Fibroblast of peridontal ligament (primary cell): ENCODE measurements around the gene SMPD3.
A peak's percentile ranks its signal among the peaks of the same experiment; 100 is the strongest.
"Not testable (repeated sequence)": the region's sequence is repeated elsewhere in the genome, so short reads cannot be mapped to it uniquely, and the experiment has no call there.

Source experiments
- DNase-seq: peaks from one replicate; pipeline ENCODE4 v3.0.0-alpha.2; 2010; ENCODE audit errors: extremely low read depth

Gene SMPD3

DNA sequence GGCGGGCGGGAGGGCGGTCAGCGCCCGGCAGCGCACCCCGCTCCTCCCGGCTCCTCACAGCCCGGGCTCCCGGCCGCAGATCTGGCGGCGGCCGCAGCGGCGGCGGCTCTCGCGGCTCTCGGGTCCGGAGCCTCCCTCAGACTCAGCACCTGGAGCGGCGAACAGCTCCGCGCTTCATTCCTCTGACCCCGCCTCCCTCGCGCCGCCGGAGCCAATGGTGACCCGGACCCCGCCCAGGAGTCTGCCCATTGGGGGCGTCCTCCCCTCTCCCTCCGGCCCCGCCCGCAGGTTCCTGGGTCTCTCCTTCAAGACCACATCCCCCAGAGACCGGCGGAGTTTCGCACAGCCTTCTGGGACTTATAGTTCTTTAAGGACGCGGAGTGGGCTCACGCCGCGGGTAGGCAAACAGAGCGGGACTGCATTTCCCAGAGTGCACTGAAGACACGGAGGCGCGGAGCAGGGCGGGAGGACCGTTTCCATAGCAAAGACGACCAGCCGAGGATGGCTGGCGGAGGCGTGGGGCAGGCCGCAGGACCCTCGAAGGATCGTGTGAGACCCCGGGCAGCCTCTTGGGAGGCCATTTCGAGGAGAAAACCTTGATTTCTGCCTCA is at the start of gene SMPD3:
TSS of gene SMPD3 (minus strand) at position 149 of the 611 bp plus-strand sequence. CDS start 76,327 bp downstream, outside the sequence.
- DNase-seq = peak; percentile 91

DNA sequence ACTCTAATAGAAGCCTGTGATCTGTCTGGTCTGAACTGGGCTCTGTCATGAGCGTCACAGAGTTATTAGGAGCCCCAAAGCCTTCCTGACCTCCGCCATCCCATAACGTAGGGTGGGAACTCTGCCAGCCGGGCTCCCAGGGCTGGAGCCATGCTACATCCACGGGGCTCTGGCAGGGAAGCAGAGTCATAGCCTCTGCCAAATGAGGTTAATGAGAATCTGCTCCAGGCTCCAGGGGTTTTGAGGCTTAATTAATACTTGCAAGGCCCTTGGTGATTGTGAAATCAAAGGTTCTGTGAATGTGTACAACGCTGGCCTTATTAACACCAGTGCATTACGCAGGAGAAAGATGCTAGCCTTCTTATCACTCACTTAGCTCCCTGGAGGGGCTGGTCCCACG is 48.4 kb upstream of the SMPD3 start:
- no peak for DNase-seq

DNA sequence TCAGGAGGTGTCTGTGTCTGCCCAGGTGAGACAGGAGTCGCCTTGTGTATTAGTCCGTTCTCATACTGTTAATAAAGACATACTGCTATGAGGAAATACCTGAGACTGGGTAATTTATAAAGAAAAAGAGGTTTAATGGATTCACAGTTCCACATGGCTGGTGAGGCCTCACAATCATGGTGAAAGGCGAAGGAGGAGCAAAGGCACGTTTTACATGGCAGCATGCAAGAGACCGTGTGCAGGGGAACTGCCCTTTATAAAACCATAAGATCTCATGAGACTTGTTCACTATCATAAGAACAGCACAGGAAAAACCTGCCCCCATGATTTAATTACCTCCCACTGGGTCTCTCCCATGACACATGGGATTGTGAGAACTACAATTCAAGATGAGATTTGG is 46.0 kb upstream of the SMPD3 start:
- DNase-seq = not testable (repeated sequence)

DNA sequence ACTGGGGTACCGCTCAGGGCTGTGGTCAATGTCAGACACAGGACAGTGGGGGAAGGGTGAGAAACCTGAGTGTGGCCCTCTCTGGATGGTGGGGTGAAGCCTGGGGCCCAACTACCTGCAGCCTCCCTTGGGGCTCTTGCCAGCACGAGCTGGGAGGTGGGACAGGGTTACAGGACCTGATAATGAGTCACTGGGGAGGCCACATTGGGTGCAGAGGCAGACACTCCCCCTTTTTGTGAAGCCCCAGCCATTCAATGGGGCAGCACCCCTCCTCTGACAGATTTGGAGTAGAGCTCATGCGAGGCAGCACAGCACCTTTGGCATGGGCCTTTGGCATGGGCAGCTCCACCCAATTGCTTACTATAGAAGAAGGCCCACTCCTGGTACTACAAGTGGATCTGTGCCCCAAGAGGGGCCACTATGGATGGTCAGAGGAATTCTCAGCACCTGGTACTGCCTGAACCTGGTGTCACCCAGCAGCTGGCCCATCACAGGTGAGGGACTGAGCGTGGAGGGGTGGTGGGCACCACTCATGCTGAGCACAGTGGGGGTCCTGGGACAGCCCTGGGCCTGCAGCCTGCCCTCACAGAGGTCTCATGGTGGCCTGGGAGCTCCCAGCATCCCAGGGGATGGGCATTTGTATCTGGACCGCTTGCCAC is 45.2 kb upstream of the SMPD3 start:
- DNase-seq = no peak

DNA sequence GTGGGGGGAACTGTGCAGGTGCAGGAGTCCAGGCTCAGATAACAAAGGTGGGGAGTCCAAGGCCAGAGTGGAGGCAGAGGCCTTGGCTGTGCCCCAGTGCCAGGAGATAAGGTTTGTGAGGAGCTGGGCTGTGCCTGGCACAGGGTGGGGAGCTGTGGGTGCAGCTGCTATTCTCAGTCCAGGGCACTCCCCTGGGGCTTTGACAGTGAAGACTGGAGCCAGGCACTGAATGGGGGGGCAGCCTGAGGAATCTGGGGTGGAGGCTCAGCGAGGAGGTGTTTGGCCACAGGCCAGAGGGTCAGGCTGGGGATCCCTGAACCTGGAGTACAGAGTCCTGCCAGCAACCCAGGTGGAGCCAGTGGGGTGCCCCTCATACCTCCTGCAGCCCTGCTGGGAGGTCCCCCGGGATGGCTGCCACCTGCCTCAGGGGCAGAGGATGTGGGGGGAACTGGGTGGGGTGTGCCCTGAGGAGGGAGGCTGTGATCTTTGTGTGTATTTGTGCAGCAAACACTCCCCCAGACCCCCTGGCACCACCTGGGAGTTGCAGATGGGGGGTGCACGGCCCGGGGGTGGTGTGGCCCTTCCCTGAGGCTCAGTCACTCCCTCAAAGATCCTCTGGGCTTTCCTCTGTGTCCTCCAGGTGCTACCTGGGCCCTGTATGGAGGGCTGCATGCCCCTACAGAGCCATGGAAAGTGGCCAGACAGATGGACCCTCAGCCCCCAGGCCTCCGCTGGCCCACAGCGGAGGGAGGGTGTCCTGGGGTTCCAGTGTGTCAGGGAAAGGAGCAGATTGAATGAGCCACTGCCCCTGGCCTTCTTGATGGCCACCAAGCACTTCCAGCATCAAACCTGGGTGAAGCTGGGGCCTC is 44.5 kb upstream of the SMPD3 start:
- no peak for DNase-seq

DNA sequence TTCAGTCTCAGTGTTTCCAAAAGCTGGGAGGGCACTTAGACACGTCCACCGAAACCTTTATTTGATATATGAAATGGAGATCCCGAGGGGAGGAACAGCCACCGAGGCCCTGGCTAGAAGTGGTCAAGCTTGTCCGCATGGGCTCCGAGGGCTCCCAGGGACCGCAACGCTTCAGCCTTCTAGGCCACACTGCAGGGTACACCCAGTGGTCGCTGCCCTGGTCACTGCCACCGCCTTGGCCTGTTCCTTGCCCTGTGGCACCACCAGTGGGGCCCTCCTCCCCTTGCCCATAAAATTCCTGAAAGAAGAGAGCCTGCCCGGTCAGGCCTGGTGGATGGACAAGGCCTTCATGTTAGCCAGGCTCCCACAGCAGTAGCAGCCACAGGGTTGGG is 43.8 kb upstream of the SMPD3 start:
- no peak for DNase-seq

DNA sequence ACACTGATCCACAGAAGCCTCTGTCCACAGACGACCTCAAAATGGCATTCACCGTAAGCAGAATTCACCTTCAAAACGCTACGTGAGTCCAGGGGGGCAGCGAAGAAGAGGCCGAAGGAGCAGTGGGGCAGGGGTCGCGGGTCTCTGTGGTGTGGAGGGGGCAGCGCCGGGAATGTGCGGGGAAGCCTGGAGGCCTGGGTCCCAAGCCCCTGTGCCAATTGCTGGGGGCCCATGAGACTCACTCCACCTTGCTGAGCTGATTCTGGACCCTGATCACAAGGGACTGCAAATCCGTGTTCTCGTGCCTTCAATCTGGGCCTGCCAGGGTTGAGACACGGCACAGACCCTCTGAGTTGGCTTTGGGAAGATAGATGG is 43.3 kb upstream of the SMPD3 start:
- DNase-seq = no peak

DNA sequence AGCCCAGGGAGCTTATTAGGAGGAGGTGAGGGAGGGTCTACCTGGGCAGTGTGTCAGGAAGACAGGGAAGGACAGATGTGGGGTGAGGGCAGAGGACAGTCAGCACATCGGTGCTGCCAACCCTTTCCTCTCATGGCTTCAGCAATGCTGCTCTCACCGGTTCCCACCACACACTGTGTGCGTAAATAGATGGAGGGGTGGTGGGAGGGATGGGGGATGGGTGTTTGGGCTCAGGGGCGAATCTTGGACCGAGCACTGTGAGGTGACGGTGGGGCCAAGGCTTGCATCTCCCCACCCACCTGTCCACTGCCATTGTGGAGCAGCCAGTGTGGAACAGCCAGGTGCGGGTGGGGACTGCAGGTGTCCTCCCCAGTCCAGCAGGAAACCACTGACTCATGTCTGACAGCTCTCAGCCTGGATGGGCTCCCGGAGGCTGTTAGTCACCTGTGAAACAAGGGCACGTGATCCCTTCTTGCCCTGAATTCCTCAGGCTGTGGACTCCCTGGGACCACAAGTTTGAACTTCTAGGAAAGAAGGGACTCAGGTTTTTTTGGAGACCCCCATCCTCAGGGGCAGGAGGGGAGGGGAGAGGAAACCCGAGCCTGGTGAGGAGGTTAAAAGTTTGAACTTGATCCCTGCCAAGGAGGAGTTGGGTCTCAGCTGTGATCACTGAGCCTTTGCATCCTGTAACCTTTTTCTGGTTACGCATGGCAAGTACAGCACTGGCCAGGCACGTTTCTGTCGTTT is 42.7 kb upstream of the SMPD3 start:
- no peak for DNase-seq

DNA sequence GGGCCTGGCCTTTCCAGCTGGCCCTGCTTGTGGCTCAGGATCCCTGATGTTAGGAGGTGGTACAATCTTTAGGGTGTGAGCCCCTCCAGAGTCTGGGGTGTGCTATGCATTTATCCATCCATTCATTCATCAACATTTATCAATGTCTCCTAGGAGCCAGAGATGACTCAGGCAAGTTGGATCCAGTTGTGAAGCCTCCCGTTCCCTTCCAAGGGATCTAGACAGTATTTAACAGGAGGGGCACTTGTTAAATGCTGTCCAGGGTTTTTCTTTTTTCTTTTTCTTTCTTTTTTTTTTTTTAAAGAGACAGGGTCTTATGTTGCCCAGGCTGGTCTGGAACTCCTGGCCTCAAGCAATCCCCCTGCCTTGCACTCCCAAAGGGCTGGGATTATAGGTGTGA is 42.0 kb upstream of the SMPD3 start:
- DNase-seq = no peak

DNA sequence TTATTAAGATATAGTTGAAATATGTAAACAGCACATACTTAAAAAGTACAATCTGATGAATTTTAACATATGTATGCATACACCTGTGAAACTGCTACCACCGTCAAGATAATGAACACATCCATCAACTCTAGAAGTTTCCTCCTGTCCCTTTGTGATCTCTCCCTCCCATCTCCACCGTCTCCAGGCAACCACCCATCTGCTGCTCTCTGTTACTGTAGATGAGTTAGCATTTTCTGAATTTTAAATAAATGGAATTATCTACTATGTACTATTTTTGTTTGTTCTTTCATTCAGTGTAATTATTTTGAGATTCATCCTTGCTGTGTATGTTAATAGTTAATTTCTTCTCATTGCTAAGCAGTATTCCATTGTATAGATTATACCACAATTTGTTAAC is 40.2 kb upstream of the SMPD3 start:
- DNase-seq = no peak

DNA sequence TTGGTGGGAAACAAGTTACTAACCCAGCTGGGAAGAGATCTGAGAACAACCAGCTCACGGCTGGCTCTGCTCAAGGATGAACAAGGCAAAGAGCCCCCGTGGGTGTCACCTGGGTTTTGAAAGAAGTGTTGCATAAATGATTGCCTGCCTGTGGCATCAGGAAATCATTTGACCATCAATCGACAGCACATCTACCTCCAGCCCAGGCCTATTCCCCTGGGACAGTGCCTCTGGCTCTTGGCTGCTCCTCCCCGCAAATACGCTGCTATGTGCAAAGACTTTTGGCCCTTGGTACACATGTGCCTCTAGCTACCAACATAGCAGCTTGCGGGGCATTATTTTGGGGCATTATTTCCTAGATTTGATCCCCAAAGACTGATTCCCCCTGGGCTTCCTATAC is 39.4 kb upstream of the SMPD3 start:
- DNase-seq = no peak

DNA sequence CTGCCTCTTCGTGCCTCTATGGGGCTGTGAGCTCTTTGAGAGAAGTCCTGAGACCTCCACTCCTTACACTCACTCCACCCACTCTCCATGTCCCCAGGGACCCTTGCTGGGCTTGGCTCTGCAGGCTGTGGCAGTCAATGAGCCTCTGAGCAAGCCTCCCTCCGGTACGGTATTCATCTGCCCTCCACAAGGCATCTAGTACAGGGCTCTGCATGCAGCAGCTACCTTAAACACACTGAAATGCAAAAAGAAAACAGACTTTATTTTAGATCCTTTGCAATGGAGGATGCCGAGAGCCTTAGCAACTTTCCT is 38.9 kb upstream of the SMPD3 start:
- no peak for DNase-seq

DNA sequence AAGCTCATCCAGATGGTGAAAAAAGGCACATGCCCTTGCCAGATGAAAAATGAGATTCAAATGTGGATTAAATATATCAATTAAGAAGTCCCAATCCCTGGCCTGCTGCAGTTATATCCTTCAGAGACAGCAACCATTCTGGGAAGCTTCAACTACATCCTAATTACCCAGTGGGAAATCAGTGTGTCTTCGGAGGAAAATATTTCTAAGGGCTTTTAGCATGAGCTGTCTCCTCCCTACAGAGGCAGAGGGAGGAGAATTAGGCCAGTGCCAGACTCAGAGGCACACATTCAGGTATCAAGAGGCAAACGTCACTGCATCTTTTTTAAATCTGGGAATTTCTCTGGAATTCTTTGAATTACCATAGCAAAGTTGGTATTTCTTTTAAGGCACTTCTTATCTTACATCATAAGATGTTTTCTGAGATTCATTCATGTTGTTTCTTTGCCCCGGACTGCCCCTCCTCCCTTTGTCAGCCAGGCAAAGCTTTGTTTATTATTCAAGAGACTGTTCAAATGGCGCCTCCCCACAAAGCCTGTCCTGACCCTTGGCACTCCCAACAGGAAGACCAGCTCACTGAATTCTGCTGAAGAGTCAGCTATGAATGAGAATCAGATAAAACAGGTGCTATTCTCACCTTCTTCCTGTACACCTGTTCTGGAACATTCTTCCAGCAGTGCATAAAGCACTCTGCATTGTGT is 38.3 kb upstream of the SMPD3 start:
- no peak for DNase-seq

DNA sequence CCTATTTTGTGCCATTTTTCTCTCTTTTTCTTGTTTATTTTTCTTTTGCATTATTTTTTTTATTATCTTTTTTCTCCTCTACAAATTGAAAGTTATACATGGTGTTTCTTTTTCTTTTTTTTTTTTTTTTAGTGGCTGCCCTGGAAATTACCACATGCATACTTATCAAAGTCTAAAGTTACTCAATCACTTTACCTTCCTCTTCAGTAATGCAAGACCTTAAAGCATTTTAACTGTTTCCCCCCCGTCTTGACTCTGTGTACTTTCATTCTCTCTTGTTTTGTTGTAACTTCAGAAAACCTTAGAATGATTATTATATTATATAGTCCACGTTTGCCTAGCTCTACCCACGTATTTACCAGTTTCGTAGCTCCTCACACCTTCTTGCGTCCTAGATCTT is 33.3 kb upstream of the SMPD3 start:
- DNase-seq = no peak

DNA sequence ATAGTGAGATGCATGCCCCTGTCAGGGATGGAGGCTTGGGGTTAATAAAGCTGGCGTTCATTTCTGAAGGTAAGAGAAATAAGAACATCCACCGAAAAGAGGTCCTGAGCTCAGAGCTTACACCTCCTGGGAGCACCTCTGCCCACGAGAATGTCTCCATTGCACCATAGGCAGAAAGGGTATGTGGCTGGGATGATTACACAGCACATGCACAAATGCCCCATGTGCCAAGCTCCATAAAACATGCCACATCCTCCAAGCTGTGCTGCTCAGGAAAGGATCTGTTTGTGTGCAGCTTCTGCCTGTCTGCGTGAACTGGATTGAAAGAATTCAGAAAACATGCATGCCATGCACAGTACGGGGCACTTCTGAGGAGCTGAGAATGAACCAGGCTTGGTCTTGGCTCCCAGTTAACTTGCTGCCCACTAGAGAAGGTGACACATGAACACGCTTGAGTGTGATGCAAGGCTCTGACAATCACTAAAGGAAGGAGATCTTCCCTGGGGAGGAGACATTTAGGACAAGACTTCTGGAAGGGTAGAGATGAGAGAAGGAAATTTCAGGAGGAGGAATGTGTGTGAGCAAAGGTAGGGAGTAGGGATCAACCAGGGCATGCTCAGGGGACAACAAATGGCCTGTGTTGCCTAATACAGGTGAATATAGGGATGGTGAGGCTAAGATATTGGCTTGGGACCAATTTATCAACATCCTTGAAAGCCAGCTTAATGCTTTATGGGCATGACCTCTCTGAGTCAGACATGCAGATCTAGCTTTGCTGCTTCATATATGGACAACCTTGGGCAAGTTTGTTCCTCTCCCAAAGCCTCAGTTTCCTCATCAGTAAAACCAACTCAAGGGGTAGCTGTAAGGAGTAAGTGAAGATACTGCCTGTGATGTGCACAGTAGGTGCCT is 32.0 kb upstream of the SMPD3 start:
- DNase-seq = no peak

DNA sequence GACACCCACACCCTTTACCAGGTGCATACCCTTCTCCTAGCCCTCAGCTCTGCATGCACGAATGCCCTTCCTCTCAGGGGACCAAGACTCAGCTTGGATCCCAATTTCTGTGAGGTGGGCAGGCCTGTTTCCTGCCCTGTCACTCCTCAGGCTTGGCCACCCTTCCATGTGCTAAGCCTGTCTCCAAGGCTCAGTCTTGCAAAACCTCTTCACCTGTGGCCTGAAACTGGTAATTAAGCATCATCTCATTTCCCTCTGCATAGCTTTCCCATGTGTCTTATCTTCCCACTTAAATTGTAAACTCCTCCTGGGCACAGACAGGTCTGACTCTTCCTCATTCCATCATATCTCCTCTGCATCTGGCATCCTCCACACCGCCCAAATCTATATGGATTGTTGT is 31.0 kb upstream of the SMPD3 start:
- no peak for DNase-seq

DNA sequence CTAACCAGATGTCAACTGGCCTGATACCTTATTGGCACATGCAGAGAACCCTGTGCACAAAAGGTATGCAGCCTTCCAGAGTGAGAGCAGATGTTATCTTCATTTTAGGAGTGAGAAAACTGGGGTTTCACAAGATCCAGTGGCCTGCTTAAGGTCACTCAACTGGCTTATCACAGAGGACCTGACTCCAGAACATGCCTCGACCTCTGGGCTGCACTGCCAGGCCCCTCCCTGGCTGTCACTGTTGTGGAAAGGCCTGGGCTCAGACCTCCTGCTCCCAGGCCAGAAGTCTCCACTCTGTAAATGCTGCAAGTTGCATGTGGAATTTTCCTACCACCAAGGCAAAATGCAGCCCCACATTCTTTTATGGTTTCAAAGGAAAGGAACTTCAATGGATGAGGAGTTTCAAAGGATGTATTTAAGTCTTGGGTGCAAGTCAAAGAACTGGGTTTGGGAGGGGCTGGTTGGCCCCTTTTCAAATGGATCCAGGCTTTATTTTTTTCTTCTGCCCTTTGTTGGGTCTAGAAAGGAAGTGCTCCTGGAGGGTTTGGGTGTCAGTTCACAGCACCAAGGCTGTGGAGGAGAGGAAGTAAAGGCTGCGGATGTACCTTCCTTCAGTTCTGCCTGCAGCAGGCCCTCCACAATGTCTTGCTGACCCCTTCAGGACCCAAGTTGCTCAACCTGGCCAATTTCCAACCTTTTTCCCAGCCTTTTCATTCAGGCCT is 30.4 kb upstream of the SMPD3 start:
- DNase-seq = no peak

DNA sequence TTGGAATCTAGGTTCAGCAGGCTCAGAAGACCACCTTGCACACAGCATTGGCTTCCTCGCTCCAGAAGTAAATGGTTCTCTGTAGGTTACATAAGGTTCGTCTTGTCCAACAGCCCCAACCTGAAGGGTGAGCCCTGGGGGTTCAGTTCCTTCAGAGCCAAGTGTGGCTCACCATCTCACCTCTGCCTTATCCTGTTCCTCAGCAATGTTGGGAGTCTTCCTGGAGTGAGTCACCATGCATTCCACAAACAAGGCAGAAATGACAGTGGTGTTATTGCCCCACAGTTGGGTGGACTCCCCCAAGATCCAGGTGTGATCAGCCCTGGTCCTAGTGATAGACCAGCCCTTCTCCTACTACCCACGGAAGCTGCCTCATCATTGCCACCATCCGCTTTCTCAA is 26.8 kb upstream of the SMPD3 start:
- no peak for DNase-seq

DNA sequence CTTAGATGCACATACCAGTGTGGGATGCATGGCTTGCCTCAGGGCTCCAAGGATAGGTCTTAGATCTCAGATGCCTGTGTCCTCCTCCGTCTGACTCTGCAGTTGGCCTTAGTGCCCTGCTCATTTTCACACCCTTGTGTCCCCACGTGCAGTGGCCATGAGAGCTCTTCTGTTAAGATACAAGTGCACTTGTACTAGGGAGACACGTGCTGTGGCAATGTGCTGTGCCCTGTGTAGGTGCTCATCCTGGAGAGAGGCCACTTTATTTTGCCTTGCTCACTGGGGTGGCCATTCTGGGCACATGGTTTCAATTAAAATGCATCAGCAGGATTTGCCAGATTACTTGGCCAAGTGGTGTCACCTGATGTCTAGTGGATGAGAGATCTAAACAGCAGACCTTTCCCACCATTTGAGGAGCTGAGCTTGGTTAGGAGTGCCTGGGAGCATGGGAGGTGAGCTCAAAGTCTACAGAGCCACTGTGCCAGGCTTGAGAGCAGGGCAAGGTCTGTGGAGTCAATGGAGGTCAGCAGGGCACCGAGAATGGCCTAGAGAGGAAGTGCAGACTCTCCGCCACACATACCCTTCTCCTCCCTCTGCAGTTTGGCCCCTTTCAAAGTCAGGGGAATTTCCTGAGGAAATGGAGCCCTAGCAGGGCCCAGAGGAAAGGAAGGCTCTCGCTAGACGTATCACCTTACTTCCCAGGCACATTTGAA is 25.2 kb upstream of the SMPD3 start:
- no peak for DNase-seq
